ENCODE measurements around the gene SLC3A2. TPM values are rescaled to one million over a fixed set of nuclear protein-coding genes. Genes with fewer than 3 reads are reported as not detected.

Gene SLC3A2
- total and polyA plus RNA-seq, 2 of the 13 experiments (the other 11 are each of a cell fraction or from before 2014, with no cell fraction given): 213 to 226 TPM

- TF ChIP-seq ZNF784 (CRISPR knock-in tag; IDR thresholded peaks at IDR 0.05; ENCODE audit: borderline replicate concordance): 0 out of 2 replicates have a peak, but pooled peaks have one; percentile 21
- TF ChIP-seq NR2C2 (CRISPR knock-in tag; IDR thresholded peaks at IDR 0.05; ENCODE audit: borderline replicate concordance): peak; percentile 71
- TF ChIP-seq ZBTB2 (CRISPR knock-in tag; IDR thresholded peaks at IDR 0.05; ENCODE audit: low read depth): 0 out of 2 replicates have a peak, but pooled peaks have one; percentile 56
- peak; percentile 59; the same call in 1 of the 2 replicates for TF ChIP-seq ZNF317 (CRISPR knock-in tag; IDR thresholded peaks at IDR 0.05)
- no peak for TF ChIP-seq DNMT1 (CRISPR knock-in tag; IDR thresholded peaks at IDR 0.05)
- TF ChIP-seq PRDM15 (CRISPR knock-in tag; IDR thresholded peaks at IDR 0.05): no peak
- TF ChIP-seq ZNF629 (CRISPR knock-in tag; conservative IDR thresholded peaks at IDR 0.05): no peak; the same call in 1 of the 2 replicates
- TF ChIP-seq TOE1 (CRISPR knock-in tag; IDR thresholded peaks at IDR 0.05): no peak; the same call in 1 of the 2 replicates
- TF ChIP-seq HES4 (CRISPR knock-in tag; IDR thresholded peaks at IDR 0.05; ENCODE audit: borderline replicate concordance): 0 out of 2 replicates have a peak, but pooled peaks have one; percentile 68
- TF ChIP-seq RAD21 (CRISPR knock-in tag; IDR thresholded peaks at IDR 0.05): peak; percentile 30; the same call in 1 of the 2 replicates
- TF ChIP-seq SP4 (CRISPR knock-in tag; IDR thresholded peaks at IDR 0.05): peak; percentile 79
- no peak for TF ChIP-seq E2F1 (CRISPR knock-in tag; IDR thresholded peaks at IDR 0.05)
- peak; percentile 81; the same call in 1 of the 2 replicates for TF ChIP-seq HBP1 (CRISPR knock-in tag; IDR thresholded peaks at IDR 0.05; ENCODE audit: low read depth)
- peak in 1 of 2 experiments; percentile 48; a peak in 1 of 4 replicates for TF ChIP-seq REST (IDR thresholded peaks at IDR 0.05; ENCODE audit: borderline replicate concordance in 1 of 2, low read depth in 1 of 2, low read length in 2 of 2)
Observed at GRCh38 chr11:62839050-62839945, 41.4 kb upstream of the SLC3A2 start, which contains the start of gene WDR74 (continued).
